Mucosa of gallbladder (tissue), 1 donor: ENCODE results near the gene TMEM185A. TPM values are rescaled to one million over a fixed set of nuclear protein-coding genes. Genes with fewer than 3 reads are reported as not detected.
"Not testable (repeated sequence)": the region's sequence is repeated elsewhere in the genome, so short reads cannot be mapped to it uniquely, and the experiment has no call there.

ENCODE experiments used
- DNase-seq: peaks from one replicate; pipeline ENCODE4 v3.0.0-alpha.2; 2020; ENCODE audit warnings: low spot score
- total RNA-seq: library from RNA; stranded (reverse); gene quantifications from one replicate; pipeline ENCODE4 v1.2.1, GENCODE V29; 2021
- donor health status: DM: no; HTN: no; CAD: no.

Gene TMEM185A
- total RNA-seq, 1 donor from 2014 or later = 20.3 TPM

- not testable (repeated sequence) for DNase-seq
Observed at GRCh38 chrX:149626829-149627228, 4.8 kb downstream of the TMEM185A start.

- DNase-seq = not testable (repeated sequence)
Observed at GRCh38 chrX:149619662-149620061, 11.9 kb downstream of the TMEM185A start.

GRCh38 chrX:149618871-149619270 lies 12.7 kb downstream of the TMEM185A start:
- DNase-seq = no peak

- DNase-seq = no peak
Observed at GRCh38 chrX:149611623-149612175, 19.9 kb downstream of the TMEM185A start.

GRCh38 chrX:149610511-149610910 lies 21.1 kb downstream of the TMEM185A start:
- no peak for DNase-seq

GRCh38 chrX:149607699-149608098 lies 23.9 kb downstream of the TMEM185A start:
- DNase-seq = no peak

GRCh38 chrX:149605248-149605885 lies 26.2 kb downstream of the TMEM185A start:
- DNase-seq = not testable (repeated sequence)

- not testable (repeated sequence) for DNase-seq
Observed at GRCh38 chrX:149598603-149599002, 33.0 kb downstream of the TMEM185A start.

- not testable (repeated sequence) for DNase-seq
Observed at GRCh38 chrX:149595943-149596342, 35.6 kb downstream of the TMEM185A start.

GRCh38 chrX:149595214-149595613 lies 36.4 kb downstream of the TMEM185A start, which contains the start of gene HSFX2:
Gene HSFX2, minus strand, starts transcription at chrX:149595314. Its CDS starts 614 bp downstream, at chrX:149594700.
- not testable (repeated sequence) for DNase-seq

- DNase-seq = not testable (repeated sequence)
Observed at GRCh38 chrX:149590993-149591392, 40.6 kb downstream of the TMEM185A start.

- not testable (repeated sequence) for DNase-seq
Observed at GRCh38 chrX:149587359-149587758, 44.2 kb downstream of the TMEM185A start, which contains the start of gene MAGEA9B. Gene MAGEA9B, minus strand, starts transcription at chrX:149587459. Its CDS starts 4,280 bp downstream, at chrX:149583179.

GRCh38 chrX:149585631-149586030 lies 46.0 kb downstream of the TMEM185A start:
- DNase-seq = not testable (repeated sequence)

GRCh38 chrX:149573456-149573855 lies 58.1 kb downstream of the TMEM185A start:
- DNase-seq = not testable (repeated sequence)

GRCh38 chrX:149572743-149573142 lies 58.8 kb downstream of the TMEM185A start:
- no peak for DNase-seq

GRCh38 chrX:149571770-149572169 lies 59.8 kb downstream of the TMEM185A start:
- DNase-seq = no peak

GRCh38 chrX:149570668-149571067 lies 60.9 kb downstream of the TMEM185A start:
- DNase-seq = no peak

GRCh38 chrX:149569770-149570169 lies 61.8 kb downstream of the TMEM185A start:
- no peak for DNase-seq

- DNase-seq = no peak
Observed at GRCh38 chrX:149568701-149569296, 62.8 kb downstream of the TMEM185A start.

GRCh38 chrX:149567621-149568417 lies 63.8 kb downstream of the TMEM185A start:
- DNase-seq = no peak

GRCh38 chrX:149563359-149563758 lies 68.2 kb downstream of the TMEM185A start:
- no peak for DNase-seq

- DNase-seq = not testable (repeated sequence)
Observed at GRCh38 chrX:149555251-149555650, 76.3 kb downstream of the TMEM185A start.
